CD4-positive, alpha-beta T cell treated with Interleukin-15 for 4 hours (primary cell): Measurements from ENCODE around the gene KIF3C.
A peak's percentile ranks its signal among the peaks of the same experiment; 100 is the strongest.
"Not testable (repeated sequence)": the region's sequence is repeated elsewhere in the genome, so short reads cannot be mapped to it uniquely, and the experiment has no call there.

Experiments used
- DNase-seq: peaks from one replicate; pipeline ENCODE4 v3.0.0-alpha.2; 2020; ENCODE audit warnings: low spot score

Gene KIF3C

DNA sequence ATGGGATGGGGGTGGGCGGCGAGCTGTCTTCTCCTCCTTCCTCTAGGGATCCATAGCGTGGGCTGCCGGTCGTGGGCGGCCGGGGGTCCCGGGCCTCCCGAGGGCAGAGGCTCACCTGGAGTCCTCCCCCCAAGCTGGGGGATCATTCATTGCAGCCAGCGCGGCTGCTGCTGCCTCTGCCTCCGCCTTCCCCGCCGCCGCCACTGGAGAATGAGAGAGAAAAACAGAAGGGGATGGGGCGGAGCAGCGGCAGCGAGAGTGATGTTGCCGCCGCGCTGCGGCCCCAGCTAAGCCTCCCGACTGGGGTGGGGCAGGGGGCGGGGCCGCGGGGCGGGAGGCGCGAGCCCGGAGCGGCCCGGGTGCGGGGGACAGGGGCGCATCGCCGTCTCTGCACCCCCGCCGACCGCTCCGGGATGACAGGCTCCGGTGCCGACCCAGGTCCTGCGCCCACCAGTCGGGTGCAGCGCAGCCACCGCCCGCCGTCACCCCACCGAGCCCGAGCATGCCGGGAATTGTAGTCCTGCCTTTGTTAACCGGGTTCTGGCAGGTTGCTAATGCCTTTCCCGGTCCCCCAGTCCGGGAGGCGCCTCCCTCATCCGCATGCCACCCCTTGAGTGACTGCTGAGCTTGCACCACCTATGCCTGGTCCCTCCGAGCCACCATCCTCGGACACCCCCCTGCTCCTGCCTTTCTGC, at the start of gene KIF3C:
KIF3C (minus strand) TSS at position 225 of the 695 bp plus-strand sequence. CDS start 580 bp downstream, outside the sequence.
- peak; percentile 76 for DNase-seq

DNA sequence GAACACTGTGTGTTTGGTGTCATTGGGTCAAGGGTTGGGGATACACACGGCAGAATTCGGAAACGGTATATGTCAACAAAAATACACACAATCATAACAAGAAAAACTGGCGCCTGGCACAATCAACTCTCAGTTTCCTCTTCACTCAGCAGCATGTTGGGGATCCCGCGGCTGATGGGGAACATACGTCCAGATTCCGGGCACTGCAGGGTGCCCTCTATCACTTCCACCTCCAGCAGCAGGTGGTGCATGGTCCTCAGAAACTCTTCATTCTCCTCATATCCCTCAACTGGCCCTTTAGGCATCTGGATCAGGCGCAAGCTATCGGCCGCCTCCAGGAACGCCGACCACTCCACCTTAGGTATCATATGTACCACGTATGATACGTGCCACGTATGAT, 45.8 kb upstream of the KIF3C start:
- not testable (repeated sequence) for DNase-seq

DNA sequence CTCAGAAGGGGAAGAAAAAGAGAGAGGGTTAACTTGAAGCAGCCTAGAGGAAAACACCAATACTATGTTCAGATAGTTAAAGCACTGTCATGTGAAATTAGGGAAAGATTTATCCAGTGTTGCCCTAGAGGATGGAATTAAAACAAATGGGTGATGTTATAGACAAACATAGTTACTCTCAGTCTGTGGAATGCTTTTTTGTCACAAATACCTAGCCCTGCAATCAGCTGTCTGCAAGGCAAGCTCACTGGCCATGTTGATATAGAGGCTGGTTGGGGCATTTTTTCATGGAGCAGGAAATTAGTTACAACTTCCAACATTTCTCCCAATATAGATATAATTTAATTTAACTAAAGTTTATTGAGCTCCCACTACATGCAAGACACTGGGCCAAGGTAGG, 43.2 kb upstream of the KIF3C start:
- no peak for DNase-seq

DNA sequence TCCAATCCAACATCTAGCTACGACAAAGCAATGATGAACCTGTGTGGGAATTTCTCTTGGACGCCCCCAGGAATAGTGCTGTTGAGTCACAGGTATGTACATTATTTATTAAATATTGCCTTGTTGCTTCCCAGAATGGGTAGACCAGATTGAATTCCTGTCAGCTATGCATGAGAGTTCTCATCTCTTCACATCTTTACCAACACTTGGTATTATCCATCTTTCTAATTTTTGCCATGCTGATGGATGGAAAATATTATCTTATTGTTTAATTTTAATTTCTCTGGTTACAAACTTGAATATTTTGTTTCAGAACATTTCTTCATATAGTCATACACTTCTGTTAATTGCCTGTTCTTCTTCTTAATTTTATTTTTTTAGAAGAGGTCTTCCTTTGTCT, 42.0 kb upstream of the KIF3C start:
- no peak for DNase-seq

DNA sequence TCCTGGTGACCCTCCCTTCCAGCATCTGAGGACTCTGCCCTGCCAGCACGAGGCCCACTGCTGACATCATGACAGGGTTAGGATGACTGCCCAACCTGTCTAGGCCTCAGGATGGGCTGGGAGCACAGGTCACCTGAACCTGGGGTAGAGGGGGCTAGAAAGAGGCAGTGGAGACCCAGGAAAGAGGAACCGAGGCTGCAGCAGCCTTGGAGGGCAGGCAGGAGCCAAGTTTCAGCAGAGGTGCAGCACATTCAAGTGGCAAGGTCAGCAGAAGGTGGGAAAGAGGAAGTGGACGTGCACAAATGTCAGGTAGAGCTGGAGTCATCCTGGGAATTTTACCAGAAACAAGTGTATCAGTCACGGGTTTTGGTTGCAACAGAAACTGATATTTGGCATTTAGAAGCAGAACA, 37.9 kb upstream of the KIF3C start:
- DNase-seq = no peak

DNA sequence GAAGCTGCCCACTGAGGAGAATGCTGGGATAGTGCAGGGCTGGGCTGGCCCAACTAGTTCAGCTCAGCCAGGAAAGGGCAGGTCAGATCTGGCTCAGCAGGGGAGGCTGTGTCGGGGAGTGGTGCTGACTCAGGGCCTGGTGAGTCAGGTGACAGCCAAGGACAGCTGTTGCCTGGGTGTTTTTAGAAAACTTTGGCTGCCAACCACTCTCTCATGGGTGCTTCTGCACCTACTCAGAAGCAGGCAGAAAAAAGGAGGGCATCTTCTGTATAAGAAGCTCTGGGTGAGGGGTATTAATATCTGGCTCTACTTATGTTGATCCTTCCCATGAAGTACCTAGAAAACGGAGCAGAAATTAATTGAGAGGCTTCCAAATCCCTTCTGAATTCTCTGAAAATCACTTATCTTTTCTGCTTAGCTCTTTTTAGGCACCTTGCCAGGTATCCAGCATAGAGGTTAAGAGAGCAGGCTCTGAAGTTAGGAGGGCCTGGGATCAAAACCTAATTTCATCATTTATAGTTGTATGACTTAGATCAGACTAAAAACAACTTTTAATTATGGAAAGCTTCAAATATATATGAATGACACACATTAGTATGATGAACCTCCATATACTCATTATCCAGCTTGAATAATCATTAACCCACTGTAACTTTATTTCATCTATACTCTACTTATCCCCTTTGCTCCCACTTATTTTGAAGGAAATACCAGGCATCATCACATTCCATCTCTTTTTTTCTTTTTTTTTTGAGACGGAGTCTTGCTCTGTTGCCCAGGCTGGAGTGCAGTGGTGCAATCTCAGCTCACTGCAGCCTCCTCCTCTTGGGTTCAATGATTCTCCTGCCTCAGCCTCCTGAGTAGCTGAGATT, 36.1 kb upstream of the KIF3C start:
- peak; percentile 18 for DNase-seq

DNA sequence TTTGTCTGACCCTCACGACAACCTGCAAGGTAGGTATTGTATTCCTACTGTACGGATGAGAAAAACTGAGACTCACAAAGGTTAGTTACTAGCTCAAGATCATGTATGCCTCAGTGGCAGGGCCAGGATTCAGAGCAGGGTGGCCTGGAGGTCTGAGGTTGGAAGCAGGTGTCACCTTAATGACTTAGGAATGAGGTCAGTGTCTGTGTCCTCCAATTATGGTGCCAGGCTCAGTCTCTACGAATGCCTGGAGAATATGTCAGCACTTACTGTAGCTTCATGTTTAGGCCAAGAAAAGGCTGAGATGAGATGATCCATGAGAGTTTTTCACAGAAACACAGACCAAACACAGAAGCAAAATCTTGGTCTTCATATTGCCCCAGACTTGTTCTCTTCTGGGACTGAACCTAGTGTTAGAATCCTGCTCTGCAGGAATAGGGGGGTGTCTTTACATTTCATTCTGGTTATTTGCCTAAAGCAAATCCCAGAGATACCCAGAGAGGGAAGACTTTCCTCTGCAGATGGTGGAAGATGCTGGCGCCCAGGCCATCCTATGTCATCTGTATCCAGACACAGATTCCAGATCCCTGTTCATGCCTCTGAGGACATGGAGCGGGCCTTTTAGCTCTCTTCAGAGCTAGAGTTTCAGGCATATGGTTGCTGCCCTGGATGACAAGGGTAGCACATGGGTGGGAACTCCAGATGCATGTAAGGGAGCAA, 35.3 kb upstream of the KIF3C start:
- DNase-seq = no peak

DNA sequence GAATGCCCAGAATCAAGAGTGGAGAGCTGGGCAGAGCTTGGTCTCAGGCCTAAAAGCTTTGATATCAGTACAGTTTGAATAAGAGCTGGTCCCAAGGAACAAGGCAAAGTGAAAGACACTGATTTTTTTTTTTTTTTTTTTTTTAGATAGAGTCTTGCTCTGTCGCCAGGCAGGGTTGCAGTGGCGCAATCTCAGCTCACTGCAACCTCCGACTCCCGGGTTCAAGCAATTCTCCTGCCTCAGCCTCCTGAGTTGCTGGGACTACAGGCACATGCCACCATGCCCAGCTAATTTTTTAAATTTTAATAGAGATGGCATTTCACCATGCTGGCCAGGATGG, 34.4 kb upstream of the KIF3C start:
- not testable (repeated sequence) for DNase-seq

DNA sequence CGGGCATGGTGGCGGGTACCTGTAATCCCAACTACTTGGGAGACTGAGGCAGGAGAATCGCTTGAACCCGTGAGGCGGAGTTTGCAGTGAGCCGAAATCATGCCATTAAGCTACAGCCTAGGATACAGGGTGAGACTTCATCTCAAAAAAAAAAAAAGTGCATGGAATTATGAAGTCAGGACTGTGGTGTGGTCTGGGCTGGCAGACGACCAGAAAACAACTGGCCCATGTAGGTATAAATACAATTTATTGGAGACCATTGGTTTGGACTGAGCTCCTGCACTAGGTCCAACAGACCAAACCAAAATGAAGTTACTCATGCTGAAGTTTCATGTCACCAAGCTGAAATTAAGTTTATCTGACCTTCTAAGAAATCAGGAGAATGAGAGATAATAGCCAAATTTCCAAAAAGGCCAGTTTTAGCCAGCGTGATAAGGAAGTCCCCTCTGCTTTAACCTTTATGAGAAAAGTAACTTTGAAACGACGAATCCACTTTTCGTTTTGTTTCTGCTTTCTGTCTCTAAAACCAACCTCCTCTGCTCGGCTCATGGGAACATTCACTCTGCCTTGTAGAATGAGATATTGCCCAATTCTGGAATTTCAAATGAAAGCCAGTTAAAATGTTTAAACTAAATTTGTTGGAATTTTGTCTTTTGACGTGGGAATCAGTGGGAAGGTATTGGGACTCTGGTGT, 33.9 kb upstream of the KIF3C start:
- no peak for DNase-seq

DNA sequence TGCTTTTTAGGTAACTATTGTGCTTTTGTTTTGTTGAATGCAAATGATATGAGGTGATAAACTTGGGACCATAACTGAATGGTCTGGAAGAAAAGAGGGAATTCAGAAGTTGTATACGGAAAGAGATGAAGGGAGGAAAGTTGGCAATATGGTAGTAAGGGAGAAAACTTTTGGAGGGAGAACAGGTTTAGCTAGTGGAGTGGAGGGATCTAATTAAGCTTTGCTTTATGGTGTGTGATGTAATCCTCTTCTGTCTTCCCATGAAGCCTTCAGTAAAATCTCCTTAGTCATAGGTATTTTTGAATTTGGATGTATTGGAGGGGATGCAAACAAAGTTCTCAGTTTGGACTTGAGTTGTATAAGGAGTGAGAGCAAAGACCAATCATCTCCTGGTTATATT, 31.4 kb upstream of the KIF3C start:
- no peak for DNase-seq

DNA sequence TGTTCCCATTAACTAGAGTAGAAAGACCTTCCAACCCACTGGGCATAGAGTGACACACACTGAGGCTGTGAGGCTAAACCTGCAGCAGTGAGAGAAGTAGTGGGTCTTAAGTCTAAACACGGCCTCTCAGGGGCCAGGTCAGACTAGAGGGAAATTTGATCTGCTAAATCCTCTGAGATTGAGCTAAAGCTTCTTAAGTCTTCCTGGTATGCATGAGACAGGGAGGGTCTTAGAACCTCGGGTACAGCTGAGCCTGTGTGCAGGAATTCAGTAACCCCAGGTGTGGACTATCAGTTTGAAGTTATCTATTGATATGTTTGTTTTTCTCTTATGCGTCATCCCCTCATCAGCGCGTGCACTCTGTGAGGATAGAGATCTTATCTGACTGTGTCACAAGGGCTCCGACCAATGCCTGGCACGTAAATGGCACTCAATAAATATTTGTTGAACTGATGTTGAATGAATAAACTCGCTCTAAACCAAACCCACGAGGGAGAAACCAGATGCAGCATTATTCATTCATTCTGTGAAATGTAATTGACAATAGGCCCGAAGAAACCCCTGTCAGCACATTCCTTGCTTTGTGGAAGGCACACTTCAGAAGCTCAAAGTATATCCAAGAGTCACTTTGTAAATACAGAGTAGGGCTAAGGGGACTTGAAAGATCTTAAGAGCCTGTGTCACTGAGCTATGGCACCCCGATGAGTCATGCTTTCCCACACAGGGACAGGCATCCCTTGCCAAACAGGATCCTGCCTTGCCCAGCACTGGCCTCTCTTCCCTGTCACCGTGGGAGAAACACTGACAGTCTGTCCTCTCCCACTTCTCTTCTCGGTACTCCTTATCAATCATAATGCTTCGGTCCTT, 29.9 kb upstream of the KIF3C start:
- DNase-seq = no peak

DNA sequence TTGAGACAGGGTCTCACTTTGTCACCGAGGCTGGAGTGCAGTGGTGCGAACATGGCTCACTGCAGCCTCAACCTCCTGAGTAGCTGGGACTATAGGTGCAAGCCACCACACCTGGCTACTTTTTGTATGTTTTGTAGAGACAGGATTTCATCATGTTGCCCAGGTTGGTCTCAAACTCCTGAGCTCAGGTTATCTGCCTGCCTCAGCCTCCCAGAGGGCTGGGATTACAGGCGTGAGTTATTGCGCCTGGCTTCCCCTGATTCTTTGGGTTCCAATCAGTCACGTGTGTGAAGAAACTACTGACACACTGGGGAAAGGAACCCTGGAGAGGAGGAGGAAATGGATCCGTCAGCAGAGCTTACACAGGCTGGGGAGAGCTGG, 29.3 kb upstream of the KIF3C start:
- no peak for DNase-seq

DNA sequence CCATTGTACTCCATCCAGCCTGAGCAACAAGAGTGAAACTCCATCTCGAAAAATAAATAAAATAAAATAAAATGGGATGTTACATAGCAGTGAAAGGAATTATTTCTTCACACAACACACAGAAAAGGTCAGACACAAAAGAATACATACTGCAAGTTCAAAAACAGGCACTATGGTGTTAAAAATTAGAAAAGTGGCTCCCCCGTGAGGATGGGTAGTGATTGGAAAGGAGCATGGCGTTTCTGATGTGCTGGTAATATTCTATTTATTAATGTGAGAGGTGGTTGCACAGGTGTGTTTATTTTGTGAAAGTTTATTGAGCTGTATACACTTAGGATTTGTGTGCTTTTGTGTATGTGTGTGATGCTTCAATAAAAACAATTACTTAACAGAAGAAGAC, 28.6 kb upstream of the KIF3C start:
- DNase-seq = no peak

DNA sequence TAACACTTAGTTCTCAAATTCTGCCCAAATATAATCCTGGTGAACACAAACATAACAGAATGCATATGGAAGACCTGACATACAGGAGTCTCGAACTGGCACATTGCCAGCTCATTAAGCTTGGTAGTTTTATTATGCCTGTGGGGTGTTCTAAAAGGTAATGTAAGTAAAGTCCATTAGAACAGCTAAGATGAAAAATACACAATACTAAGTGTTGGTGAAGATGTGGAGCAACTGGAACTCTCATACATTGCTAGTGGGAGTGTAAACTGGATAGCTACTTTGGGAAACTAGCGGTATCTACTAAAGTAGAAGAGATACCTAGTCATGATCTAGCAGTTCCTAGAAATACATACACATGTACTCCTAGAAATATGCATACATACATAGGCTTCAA, 27.3 kb upstream of the KIF3C start:
- no peak for DNase-seq

DNA sequence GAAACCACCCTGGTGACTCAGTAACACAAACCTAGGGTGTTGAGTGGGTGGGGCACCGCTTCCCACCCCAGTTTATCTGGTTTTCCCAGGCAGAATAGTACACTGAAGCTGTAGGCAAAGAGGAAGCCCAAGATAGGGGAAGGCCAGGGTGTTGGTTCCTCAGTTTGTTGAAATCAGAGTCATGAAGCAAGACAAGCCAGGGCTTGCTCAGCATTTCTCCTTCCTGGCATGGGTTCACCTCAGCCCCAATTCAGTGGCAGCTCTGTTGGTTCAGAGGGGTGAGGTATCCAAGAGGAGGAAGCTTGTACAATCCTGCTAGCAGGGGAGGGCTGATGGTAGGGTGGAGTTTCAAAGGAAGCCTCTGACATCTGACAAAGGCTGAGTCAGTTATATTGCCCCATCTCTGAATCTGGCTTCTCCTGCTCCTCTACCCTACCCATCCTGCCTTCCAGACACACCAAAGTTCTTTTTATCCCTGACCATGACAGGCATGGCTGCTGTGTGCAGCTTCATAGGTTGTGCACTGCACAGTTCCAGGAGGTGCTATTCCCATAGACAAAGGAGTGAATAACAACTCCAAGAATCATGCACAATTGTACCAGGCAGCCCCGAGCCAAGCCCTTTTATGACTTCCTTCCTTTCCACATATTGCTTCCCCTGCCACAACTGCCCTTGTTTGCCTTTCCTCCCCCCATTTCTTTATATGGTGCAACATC, 26.7 kb upstream of the KIF3C start:
- DNase-seq = peak; percentile 17

DNA sequence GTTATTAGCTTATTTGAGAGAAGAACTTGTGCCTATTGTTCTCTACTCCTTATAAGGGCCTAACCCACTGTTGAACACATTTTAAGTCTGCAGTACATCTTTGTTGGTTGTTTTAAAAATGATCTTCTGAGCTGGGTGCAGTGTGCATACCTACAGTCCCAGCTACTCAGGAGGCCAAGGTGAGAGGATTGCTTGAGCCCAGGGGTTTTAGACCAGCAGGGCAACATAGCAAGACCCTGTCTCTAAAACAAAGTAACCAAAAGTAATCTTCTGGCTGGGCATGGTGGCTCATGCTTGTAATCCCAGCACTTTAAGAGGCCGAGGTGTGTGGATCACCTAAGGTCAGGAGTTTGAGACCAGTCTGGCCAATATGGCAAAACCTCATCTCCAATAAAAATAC, 25.8 kb upstream of the KIF3C start:
- DNase-seq = no peak

DNA sequence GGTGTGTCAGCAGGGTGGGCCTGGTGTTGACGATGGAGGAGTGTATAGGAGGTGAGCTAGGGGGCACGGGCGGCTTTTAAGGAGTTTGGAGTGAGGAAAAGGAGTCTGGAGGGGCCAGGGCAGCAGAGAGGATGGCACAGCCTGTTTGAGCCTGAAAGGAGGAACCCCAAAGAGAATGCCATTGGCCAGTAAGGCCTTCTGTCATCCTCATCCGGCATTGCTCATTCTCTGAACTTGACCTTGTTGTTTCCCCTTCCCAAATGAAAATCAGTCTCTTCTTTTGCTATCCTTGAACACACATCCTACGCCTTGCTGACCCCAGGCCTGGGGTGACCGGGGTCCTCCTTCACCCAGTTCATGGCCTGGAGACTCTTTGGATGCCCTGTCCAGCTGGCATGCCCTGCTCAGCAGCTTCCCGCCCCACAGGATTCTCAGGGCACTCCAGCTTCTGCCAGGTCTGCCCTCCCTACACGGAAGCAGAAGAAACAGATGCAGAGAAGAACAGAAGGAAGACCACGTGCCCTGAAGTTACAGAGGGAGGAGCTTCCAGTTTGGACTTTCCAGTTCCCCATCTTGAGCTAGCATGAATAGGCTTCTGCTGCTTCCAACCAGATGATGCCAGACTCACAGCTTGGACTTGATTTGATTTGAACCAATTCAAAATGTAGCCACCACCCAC, 20.5 kb upstream of the KIF3C start:
- DNase-seq = no peak

DNA sequence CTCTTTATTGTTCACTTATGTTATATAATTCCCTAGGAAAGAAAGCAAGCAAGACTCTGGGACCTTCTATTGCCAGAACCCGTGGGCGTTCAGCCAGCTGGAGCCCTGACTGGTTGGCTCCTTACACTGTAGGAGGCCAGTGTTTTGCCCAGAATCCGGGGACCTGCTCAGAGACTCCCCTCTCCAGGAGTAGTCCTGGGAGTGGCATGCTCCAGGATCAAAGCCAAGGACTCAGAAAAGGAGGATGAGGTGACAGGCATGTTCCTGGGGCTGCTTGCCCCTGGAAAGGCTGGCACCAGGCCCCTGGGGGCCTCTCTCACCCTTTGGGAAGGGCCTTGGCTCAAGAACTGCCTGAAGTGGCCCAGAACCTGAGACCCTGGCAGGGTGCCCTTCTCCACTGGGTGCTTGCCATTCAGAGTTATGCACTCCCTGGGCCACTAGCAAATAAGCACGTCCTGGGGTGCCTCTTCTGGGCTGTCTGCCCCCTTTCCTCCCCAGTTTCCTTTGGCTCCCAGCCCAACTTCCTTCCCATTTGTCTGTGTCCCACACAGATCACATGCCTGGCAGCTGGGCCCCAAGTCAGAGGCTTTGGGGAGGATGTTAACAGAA, 19.6 kb upstream of the KIF3C start:
- DNase-seq = no peak

DNA sequence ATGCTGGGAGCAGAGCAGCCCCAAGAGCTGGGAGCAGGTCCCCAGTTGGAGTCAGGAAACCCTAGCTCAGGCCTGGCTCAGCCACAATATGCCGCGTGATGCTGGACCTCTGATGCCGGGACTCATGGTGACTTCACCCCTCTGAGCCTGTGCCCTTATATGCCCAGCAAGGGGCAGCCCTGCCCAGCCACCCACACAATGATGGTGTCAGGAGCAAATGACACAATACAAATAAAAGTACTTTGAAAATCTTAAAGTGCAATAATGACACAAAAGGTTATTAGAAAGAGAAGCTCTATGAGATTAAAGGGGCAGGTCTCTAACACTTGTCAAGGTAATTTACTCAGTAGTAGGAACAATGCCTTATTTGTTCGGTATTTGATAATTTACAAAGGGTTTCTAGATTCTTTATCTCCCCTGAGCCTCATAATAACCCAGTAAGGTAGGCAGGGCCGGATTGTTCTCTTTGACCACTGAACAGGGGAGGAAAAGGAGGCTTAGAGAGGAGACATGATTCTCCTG, 18.3 kb upstream of the KIF3C start:
- DNase-seq = no peak
